SK-N-SH (cell line): Measurements from ENCODE around the gene HASPIN. TPM values are rescaled to one million over a fixed set of nuclear protein-coding genes. Genes with fewer than 3 reads are reported as not detected.

Experiments used
- CTCF ChIA-PET: fragments of 300-600, 350-600 bp; formaldehyde crosslinking; extraction: SDS; loops from one replicate; lab custom pipeline; 2021; lab: Yijun Ruan, JAX
- POLR2A ChIA-PET: fragments of 350-600 bp; sonication (Branson Sonifier 250); formaldehyde crosslinking; extraction: SDS; loops from one replicate; lab custom pipeline; 2020; ENCODE audit warnings: antibody characterized with exemption, inconsistent platforms; lab: Yijun Ruan, JAX
- DNase-seq: peaks from one replicate; pipeline ENCODE4 v3.0.0; 2012
- H2AFZ ChIP-seq: fragments of 200-600 bp; sonication (generic); 2 replicates; pipeline ENCODE4 v1.8.1; 2016; ENCODE audit warnings: antibody characterized with exemption, mild to moderate bottlenecking, low read depth
- H3F3A ChIP-seq: fragments of 200-600 bp; sonication (generic); replicated peaks from 2 replicates; pipeline ENCODE3; 2016; ENCODE audit warnings: antibody characterized with exemption, mild to moderate bottlenecking; ENCODE audit not compliant: insufficient read depth
- H3K27ac ChIP-seq, 2 experiments: fragments of 200-500 bp in 1 of 2; fragments of 200-600 bp in 1 of 2; sonication (Bioruptor generic) in 1 of 2; sonication (generic), shearing (Covaris generic) in 1 of 2; 2 replicates each; pipeline versions ENCODE4 v1.5.1 to v1.6.1; 2014 to 2016; ENCODE audit warnings: low read depth in 2 of 2, inconsistent platforms in 1 of 2, low read length in 1 of 2, mild to moderate bottlenecking in 1 of 2, mixed read lengths in 1 of 2
- H3K27me3 ChIP-seq: fragments of 200-600 bp; sonication (generic), shearing (Covaris generic); 2 replicates; pipeline ENCODE4 v1.6.1; 2016; ENCODE audit warnings: mixed run types; ENCODE audit not compliant: insufficient read depth
- H3K36me3 ChIP-seq, 2 experiments: fragments of 200-500 bp in 1 of 2; fragments of 200-600 bp in 1 of 2; sonication (Bioruptor generic) in 1 of 2; sonication (generic) in 1 of 2; replicated peaks in 1 of 2; 2 replicates each; pipeline versions ENCODE3 to v1.5.1; 2014 to 2016; ENCODE audit warnings: low read length in 1 of 2, mild to moderate bottlenecking in 1 of 2; ENCODE audit not compliant: insufficient read depth in 2 of 2, control insufficient read depth in 1 of 2
- H3K4me1 ChIP-seq, 2 experiments: fragments of 200-500 bp in 1 of 2; fragments of 200-600 bp in 1 of 2; sonication (Bioruptor generic) in 1 of 2; sonication (generic), shearing (Covaris generic) in 1 of 2; 2 replicates each; pipeline versions ENCODE4 v1.5.1 to v1.6.1; 2014 to 2016; ENCODE audit warnings: low read depth in 1 of 2, low read length in 1 of 2, mixed run types in 1 of 2; ENCODE audit not compliant: insufficient read depth in 2 of 2, control insufficient read depth in 1 of 2
- H3K4me2 ChIP-seq: fragments of 200-600 bp; sonication (generic), shearing (Covaris generic); 2 replicates; pipeline ENCODE4 v1.6.1; 2017; ENCODE audit warnings: mixed run types
- H3K4me3 ChIP-seq, 2 experiments: fragments of 200-500 bp in 1 of 2; fragments of 200-600 bp in 1 of 2; sonication (Bioruptor generic) in 1 of 2; sonication (generic), shearing (Covaris generic) in 1 of 2; 2 replicates each; pipeline versions ENCODE4 v1.5.1 to v1.8.1; 2014 to 2016; ENCODE audit warnings: low read depth in 2 of 2, inconsistent platforms in 1 of 2, low read length in 1 of 2, mild to moderate bottlenecking in 1 of 2, mixed read lengths in 1 of 2, moderate library complexity in 1 of 2
- H3K79me2 ChIP-seq: fragments of 200-600 bp; sonication (generic); 2 replicates; pipeline ENCODE4 v1.8.1; 2017; ENCODE audit warnings: mild to moderate bottlenecking; ENCODE audit not compliant: insufficient read depth
- H3K9ac ChIP-seq: fragments of 200-600 bp; sonication (generic); 2 replicates; pipeline ENCODE4 v1.6.1; 2017; ENCODE audit warnings: mixed run types
- H3K9me2 ChIP-seq: fragments of 200-600 bp; sonication (generic); 2 replicates; pipeline ENCODE4 v1.6.1; 2017; ENCODE audit warnings: mixed run types
- H3K9me3 ChIP-seq: fragments of 200-600 bp; sonication (generic); 2 replicates; pipeline ENCODE4 v1.6.1; 2017; ENCODE audit warnings: mixed run types, mild to moderate bottlenecking, moderate library complexity
- H4K20me1 ChIP-seq: fragments of 200-600 bp; sonication (generic); 2 replicates; pipeline ENCODE4 v1.6.1; 2017; ENCODE audit warnings: mild to moderate bottlenecking, mixed run types; ENCODE audit not compliant: insufficient read depth
- CHD2 ChIP-seq: fragments of 150-350 bp; IDR thresholded peaks from 2 replicates; pipeline ENCODE4 v1.6.1; 2018; ENCODE audit warnings: low read length; ENCODE audit not compliant: partially characterized antibody
- EZH2phosphoT487 ChIP-seq: fragments of 200-600 bp; sonication (generic); IDR thresholded peaks from 2 replicates; pipeline ENCODE4 v1.6.1; 2017; ENCODE audit warnings: low read depth, mixed run types, mild to moderate bottlenecking, antibody characterized with exemption, moderate library complexity, borderline replicate concordance
- FOSL2 ChIP-seq: IDR thresholded peaks from 2 replicates; pipeline ENCODE4 v1.4.0; 2012; ENCODE audit warnings: low read depth, mild to moderate bottlenecking, moderate library complexity, borderline replicate concordance
- FOXM1 ChIP-seq: IDR thresholded peaks from 2 replicates; pipeline ENCODE4 v1.4.0; 2012; ENCODE audit warnings: low read depth, mild to moderate bottlenecking
- JUND ChIP-seq: IDR thresholded peaks from 2 replicates; pipeline ENCODE4 v1.4.0; 2012
- RAD21 ChIP-seq: IDR thresholded peaks from 2 replicates; pipeline ENCODE4 v1.6.1; 2012; ENCODE audit warnings: mild to moderate bottlenecking, low read length
- RCOR1 ChIP-seq: fragments of 150-350 bp; IDR thresholded peaks from 2 replicates; pipeline ENCODE4 v1.6.1; 2017; ENCODE audit warnings: antibody characterized with exemption, low read length
- RFX5 ChIP-seq: IDR thresholded peaks from 2 replicates; pipeline ENCODE4 v1.6.1; 2012; ENCODE audit warnings: mild to moderate bottlenecking, improper control_type of control experiment, low read length
- SIN3A ChIP-seq: IDR thresholded peaks from 2 replicates; pipeline ENCODE4 v1.6.1; 2012; ENCODE audit warnings: low read depth, mild to moderate bottlenecking, low read length, moderate library complexity, borderline replicate concordance
- SMC3 ChIP-seq: IDR thresholded peaks from 2 replicates; pipeline ENCODE4 v1.6.1; 2012; ENCODE audit warnings: low read depth, low read length, improper control_type of control experiment
- TEAD4 ChIP-seq: IDR thresholded peaks from 2 replicates; pipeline ENCODE4 v1.4.0; 2012; ENCODE audit warnings: mild to moderate bottlenecking, borderline replicate concordance; ENCODE audit not compliant: insufficient read depth
- USF2 ChIP-seq: fragments of 150-350 bp; IDR thresholded peaks from 2 replicates; pipeline ENCODE4 v1.6.1; 2017; ENCODE audit warnings: antibody characterized with exemption, low read length, low read depth, borderline replicate concordance
- WGBS: methylation state at CpG from one replicate; pipeline ENCODE4 v1.1.6; 2017; ENCODE audit warnings: low lambda C conversion rate; 5-methylcytosine and 5-hydroxymethylcytosine counted together
- polyA plus RNA-seq, 3 experiments: library from polyadenylated mRNA; depleted of rRNA; stranded (reverse); fragments of >200 nt; gene quantifications; 2 replicates each; pipeline ENCODE4 v1.2.3, GENCODE V29; 2012
- TF ChIP-seq, protein P1 (sequence below): fragments of 150-350 bp; IDR thresholded peaks from 2 replicates; pipeline ENCODE4 v1.6.1; 2016; ENCODE audit warnings: mild to moderate bottlenecking, low read depth, low read length
- TF ChIP-seq, protein P2 (sequence below): IDR thresholded peaks from 2 replicates; pipeline ENCODE4 v1.4.0; 2012; ENCODE audit warnings: low read depth, borderline replicate concordance

Gene HASPIN
- polyA plus RNA-seq, 1 of the 3 experiments (the other 2 are of a cell fraction) = 1.4 TPM

GRCh38 chr17:3754458-3755334 lies 31.0 kb downstream of the HASPIN start:
- Histone ChIP-seq H3K79me2 (no peaks in the 10 kb centered on the region), H3K36me3 (no peaks in the 10 kb centered on the region), H3K9me2 (no peaks in the 10 kb centered on the region), H3K27ac (no peak overlapping the region), H3K27me3 (no peaks in the 10 kb centered on the region; the same call in 1 of the 2 replicates), H2AFZ (no peak overlapping the region), H3F3A (no peaks in the 10 kb centered on the region), H3K4me2 (no peak overlapping the region), H4K20me1 (no peaks in the 10 kb centered on the region), H3K9ac (no peak overlapping the region), H3K9me3 (no peaks in the 10 kb centered on the region), H3K4me3 (no peak overlapping the region), H3K4me1 (no peaks in the 10 kb centered on the region; a peak in 1 of 4 replicates)
- TF ChIP-seq CHD2 (no peak), TEAD4 (no peak), RFX5 (no peak), SMC3 (no peak), FOXM1 (no peak), RAD21 (no peak), EZH2phosphoT487 (no peak), SIN3A (no peak), RCOR1 (no peak), FOSL2 (no peak), USF2 (no peak), JUND (no peak)
- TF ChIP-seq, protein P1, sequence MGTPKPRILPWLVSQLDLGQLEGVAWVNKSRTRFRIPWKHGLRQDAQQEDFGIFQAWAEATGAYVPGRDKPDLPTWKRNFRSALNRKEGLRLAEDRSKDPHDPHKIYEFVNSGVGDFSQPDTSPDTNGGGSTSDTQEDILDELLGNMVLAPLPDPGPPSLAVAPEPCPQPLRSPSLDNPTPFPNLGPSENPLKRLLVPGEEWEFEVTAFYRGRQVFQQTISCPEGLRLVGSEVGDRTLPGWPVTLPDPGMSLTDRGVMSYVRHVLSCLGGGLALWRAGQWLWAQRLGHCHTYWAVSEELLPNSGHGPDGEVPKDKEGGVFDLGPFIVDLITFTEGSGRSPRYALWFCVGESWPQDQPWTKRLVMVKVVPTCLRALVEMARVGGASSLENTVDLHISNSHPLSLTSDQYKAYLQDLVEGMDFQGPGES = no peak
- TF ChIP-seq, protein P2, sequence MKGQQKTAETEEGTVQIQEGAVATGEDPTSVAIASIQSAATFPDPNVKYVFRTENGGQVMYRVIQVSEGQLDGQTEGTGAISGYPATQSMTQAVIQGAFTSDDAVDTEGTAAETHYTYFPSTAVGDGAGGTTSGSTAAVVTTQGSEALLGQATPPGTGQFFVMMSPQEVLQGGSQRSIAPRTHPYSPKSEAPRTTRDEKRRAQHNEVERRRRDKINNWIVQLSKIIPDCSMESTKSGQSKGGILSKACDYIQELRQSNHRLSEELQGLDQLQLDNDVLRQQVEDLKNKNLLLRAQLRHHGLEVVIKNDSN = no peak
- ChIA-PET CTCF (interaction anchor here (2.7 kb wide), 1 partner anchor 17 kb away, joined by 15 read pairs; no protein-coding TSS in a partner anchor), POLR2A (no interaction called here)
- DNase-seq = peak; percentile 79
- 27% methylated on average over 34 of the region's 56 CpGs for WGBS
